HEK293 (cell line): ENCODE data around the gene ASMT.

Experiments
- CTCF ChIP-seq: fragments of 450-650 bp; formaldehyde crosslinking; IDR thresholded peaks from 2 replicates; pipeline ENCODE4 v1.5.1; 2016; ENCODE audit warnings: missing biosample characterization, missing genetic modification characterization
- MYNN ChIP-seq: fragments of 450-650 bp; formaldehyde crosslinking; IDR thresholded peaks from 2 replicates; pipeline ENCODE4 v1.5.1; 2016; ENCODE audit warnings: missing biosample characterization, missing genetic modification characterization, borderline replicate concordance
- REST ChIP-seq: fragments of 450-650 bp; formaldehyde crosslinking; IDR thresholded peaks from 2 replicates; pipeline ENCODE4 v1.5.1; 2016; ENCODE audit warnings: missing biosample characterization, missing genetic modification characterization
- TF ChIP-seq, protein P1 (sequence below): fragments of 450-650 bp; formaldehyde crosslinking; IDR thresholded peaks from 2 replicates; pipeline ENCODE4 v1.5.1; 2016; ENCODE audit warnings: missing biosample characterization, missing genetic modification characterization

GRCh38 chrX:1629244-1629643 lies 14.4 kb downstream of the ASMT start:
- TF ChIP-seq CTCF (tag by site-specific recombination) (no peak), MYNN (no peak), REST (tag by site-specific recombination) (no peak)
- TF ChIP-seq, protein P1, sequence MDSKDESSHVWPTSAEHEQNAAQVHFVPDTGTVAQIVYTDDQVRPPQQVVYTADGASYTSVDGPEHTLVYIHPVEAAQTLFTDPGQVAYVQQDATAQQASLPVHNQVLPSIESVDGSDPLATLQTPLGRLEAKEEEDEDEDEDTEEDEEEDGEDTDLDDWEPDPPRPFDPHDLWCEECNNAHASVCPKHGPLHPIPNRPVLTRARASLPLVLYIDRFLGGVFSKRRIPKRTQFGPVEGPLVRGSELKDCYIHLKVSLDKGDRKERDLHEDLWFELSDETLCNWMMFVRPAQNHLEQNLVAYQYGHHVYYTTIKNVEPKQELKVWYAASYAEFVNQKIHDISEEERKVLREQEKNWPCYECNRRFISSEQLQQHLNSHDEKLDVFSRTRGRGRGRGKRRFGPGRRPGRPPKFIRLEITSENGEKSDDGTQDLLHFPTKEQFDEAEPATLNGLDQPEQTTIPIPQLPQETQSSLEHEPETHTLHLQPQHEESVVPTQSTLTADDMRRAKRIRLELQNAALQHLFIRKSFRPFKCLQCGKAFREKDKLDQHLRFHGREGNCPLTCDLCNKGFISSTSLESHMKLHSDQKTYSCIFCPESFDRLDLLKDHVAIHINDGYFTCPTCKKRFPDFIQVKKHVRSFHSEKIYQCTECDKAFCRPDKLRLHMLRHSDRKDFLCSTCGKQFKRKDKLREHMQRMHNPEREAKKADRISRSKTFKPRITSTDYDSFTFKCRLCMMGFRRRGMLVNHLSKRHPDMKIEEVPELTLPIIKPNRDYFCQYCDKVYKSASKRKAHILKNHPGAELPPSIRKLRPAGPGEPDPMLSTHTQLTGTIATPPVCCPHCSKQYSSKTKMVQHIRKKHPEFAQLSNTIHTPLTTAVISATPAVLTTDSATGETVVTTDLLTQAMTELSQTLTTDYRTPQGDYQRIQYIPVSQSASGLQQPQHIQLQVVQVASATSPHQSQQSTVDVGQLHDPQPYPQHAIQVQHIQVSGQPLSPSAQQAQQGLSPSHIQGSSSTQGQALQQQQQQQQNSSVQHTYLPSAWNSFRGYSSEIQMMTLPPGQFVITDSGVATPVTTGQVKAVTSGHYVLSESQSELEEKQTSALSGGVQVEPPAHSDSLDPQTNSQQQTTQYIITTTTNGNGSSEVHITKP (tag by site-specific recombination), result no peak
